ENCODE results near the gene HSPA1L.
"Not testable (repeated sequence)": the region's sequence is repeated elsewhere in the genome, so short reads cannot be mapped to it uniquely, and the experiment has no call there.

The HSPA1L gene

DNA sequence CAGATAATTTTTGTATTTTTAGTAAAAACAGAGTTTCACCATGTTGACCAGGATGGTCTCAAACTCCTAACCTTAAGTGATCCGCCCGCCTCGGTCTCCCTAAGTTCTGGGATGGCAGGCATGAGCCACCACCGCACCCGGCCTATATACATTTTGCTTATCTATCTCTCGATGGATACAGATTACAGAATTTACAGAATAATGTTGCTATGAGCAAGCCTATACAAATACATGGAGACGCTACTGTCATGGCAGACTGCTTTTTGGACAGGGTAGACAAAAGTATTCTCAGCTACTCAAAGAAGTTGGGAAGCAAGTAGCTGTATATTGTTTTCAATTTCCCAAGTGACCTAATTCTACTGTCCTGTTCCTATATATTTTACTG lies 1.6 kb downstream of the HSPA1L start:
- DNase-seq (ENCODE audit: low spot score) = no peak
- H3K36me3 Mint-ChIP-seq (ENCODE audit: low read depth) = peaks cover 21% of the 10 kb centered on the region
- no peaks in the 10 kb centered on the region for H3K9me3 Mint-ChIP-seq
- H3K27ac Mint-ChIP-seq = peak overlapping the region; percentile 84
- peaks cover 30% of the 10 kb centered on the region for H3K4me1 Mint-ChIP-seq (ENCODE audit: low read depth)
- H3K27me3 Mint-ChIP-seq (ENCODE audit: low read depth) = no peaks in the 10 kb centered on the region
- peak overlapping the region; percentile 91 for H3K4me3 Mint-ChIP-seq

DNA sequence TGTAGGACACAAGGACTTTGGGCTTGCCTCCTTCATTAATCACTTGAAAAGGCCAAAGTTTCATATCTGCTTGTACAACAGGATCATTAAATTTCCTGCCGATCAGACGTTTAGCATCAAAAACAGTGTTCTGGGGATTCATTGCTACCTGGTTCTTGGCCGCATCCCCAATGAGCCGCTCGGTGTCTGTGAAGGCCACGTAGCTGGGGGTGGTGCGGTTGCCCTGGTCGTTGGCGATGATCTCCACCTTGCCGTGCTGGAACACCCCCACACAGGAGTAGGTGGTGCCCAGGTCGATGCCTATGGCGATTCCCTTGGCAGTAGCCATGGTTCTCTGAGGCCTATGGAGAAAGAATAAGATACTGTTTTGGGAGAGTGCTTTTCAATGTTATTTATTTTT lies 3.4 kb downstream of the HSPA1L start:
- Mint-ChIP-seq H3K36me3 (ENCODE audit: low read depth) (peaks cover 12% of the 10 kb centered on the region), H3K27ac (no peak overlapping the region), H3K27me3 (ENCODE audit: low read depth) (no peaks in the 10 kb centered on the region), H3K4me1 (ENCODE audit: low read depth) (peaks cover 25% of the 10 kb centered on the region), H3K4me3 (no peak overlapping the region), H3K9me3 (no peaks in the 10 kb centered on the region)
- DNase-seq (ENCODE audit: low spot score) = no peak

DNA sequence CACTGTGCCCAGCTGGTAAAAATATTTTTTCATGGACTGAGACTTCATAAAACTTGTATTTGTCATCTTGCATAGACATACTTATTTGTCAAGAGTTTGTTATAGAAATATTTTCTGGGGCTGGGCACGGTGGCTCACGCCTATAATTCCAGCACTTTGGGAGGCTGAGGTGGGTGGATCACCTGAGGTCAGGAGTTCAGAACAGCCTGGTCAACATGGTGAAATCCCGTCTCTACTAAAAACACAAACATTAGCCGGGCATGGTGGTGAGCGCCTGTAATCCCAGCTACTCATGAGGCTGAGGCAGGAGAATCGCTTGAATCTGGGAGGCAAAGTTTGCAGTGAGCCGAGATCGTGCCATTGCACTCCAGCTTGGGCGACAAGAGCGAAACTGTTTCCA lies 6.5 kb downstream of the HSPA1L start:
- H3K4me3 Mint-ChIP-seq; H3K27ac Mint-ChIP-seq; H3K27me3 Mint-ChIP-seq (ENCODE audit: low read depth); DNase-seq (ENCODE audit: low spot score); H3K9me3 Mint-ChIP-seq: not testable (repeated sequence)
- peaks cover 21% of the 10 kb centered on the region for H3K36me3 Mint-ChIP-seq (ENCODE audit: low read depth)
- H3K4me1 Mint-ChIP-seq (ENCODE audit: low read depth) = peaks cover 22% of the 10 kb centered on the region

DNA sequence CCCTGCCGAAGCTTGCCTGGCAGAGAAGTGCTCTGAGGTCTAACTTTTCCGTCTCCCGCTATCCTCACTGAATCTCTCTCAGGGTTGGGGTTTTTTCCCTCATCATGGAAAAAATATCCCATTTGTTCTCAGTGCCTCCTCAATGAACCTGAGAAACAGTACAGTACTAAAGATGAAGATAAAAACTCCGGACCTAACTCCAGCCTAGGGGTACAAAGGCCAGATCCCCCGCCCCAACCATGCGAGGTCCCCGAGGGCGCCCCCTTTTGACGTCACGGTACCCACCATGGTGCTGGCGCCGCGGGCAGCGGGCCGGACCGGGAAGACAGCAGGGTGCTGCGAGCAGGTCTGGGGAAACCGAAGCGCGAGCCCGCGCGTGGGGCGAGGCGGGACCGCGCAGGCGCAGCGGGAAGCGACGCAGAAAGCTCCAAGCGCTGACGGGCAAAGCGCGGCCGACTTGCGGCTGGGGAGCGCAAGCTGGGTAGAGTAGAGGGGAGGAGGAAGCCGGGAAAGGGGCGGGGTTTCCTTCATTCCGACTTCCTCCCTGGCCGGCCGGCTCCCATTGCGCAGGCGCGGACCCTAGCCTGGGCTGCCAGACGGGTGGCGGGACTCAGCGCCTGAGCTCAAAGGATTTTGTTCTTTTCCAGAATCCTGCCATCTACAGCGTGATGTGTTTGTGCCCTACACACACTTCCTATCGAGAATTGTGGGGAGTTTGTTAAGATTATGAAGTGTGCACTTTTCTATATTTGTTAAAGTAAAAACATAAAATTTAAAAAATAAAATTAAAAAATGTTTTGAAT lies 8.4 kb downstream of the HSPA1L start, which contains the start of gene LSM2:
Gene LSM2, minus strand, starts transcription at position 497 of the 803 bp plus-strand sequence. Its CDS starts 209 bp downstream, at position 288.
- H3K4me3 Mint-ChIP-seq = peak within 1 kb of the TSS; percentile 97
- no peaks in the 10 kb centered on the region for H3K9me3 Mint-ChIP-seq
- H3K27me3 Mint-ChIP-seq (ENCODE audit: low read depth) = no peaks in the 10 kb centered on the region
- DNase-seq (ENCODE audit: low spot score) = peak; percentile 98
- H3K4me1 Mint-ChIP-seq (ENCODE audit: low read depth) = peaks cover 15% of the 10 kb centered on the region
- H3K27ac Mint-ChIP-seq = peak within 1 kb of the TSS; percentile 91
- peaks cover 31% of the 10 kb centered on the region for H3K36me3 Mint-ChIP-seq (ENCODE audit: low read depth)

DNA sequence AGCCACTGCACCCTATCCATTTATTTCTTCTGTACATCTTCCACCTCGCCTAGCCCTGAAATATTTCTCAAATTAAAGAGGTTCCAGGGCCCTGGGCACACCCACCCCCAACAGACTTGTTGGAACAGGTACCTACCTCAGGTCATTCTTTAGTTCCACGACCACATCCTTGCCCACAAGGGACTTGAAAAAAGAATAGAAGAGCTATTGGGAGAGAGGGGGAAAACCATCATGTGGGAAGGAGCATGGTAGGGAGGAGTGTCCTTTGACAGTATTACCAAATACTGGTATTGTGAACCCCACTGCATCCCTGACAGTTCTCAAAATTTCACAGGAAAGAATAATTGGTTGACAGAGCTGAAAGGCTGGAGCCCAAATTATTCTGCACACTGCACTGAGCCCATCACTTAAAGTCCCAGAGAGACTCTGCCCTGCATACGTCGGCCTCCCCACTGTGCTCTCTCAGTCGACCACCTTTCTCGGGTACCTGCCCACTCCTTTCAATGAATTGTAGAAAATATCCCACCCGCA lies 9.1 kb downstream of the HSPA1L start:
- H3K9me3 Mint-ChIP-seq = no peaks in the 10 kb centered on the region
- DNase-seq (ENCODE audit: low spot score) = no peak
- peaks cover 18% of the 10 kb centered on the region for H3K4me1 Mint-ChIP-seq (ENCODE audit: low read depth)
- H3K4me3 Mint-ChIP-seq = peak overlapping the region; percentile 97
- H3K36me3 Mint-ChIP-seq (ENCODE audit: low read depth) = peaks cover 32% of the 10 kb centered on the region
- H3K27me3 Mint-ChIP-seq (ENCODE audit: low read depth) = no peaks in the 10 kb centered on the region
- H3K27ac Mint-ChIP-seq = peak overlapping the region; percentile 91

DNA sequence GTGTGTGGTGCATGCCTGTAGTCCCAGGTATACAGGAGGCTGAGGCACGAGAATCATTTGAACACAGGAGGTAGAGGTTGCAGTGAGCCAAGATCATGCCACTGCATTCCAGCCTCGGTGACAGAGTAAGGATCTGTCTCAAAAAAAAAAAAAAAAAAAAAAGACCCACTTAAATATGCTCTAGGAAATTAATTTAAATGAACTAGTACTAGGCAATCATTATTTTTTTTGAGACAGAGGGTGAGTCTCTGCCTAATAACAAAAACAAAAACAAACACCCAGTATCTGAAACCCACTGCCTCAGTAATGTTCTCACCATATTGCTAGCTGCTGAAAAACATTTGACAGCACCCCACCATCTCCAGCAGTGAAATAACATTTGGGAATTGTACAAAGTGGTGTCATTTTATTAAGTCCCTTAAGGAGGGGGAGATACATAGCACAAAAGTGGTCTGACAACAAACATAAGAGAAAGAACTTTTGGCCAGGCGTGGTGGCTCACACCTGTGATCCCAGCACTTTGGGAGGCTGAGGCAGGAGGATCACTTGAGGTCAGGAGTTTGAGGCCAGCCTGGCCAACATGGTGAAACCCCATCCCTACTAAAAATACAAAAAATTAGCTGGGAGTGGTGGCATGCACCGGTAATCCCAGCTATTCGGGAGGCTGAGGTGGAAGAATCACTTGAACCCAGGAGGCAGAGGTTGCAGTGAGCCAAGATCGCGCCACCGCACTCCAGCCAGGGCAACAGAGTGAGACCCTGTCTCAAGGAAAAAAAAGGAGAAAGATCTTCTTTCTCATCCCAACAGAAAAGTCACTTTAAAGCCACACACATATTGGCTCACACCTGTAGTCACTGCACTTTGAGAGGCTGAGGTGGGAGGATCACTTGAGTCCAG lies 13.8 kb downstream of the HSPA1L start:
- not testable (repeated sequence) for H3K4me3 Mint-ChIP-seq; H3K27ac Mint-ChIP-seq; H3K9me3 Mint-ChIP-seq; H3K27me3 Mint-ChIP-seq (ENCODE audit: low read depth); DNase-seq (ENCODE audit: low spot score)
- H3K4me1 Mint-ChIP-seq (ENCODE audit: low read depth) = peaks cover 27% of the 10 kb centered on the region
- H3K36me3 Mint-ChIP-seq (ENCODE audit: low read depth) = peaks cover 30% of the 10 kb centered on the region

DNA sequence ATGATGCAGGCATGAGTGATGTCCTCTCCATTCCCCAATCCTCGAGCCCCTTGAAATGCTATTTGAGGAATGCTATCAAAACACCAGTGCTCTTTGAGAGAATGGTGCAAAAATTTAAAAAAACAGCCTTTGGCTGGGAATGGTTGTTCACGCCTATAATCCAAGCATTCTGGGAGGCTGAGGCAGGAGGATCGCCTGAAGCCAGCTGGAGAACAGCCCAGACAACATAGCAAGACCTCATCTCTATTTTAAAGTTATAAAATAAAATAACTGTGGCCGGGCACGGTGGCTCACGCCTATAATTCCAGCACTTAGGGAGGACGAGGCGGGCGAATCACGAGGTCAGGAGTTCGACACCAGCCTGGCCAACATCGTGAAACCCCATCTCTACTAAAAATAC lies 15.3 kb downstream of the HSPA1L start:
- Mint-ChIP-seq H3K4me1 (ENCODE audit: low read depth) (peaks cover 22% of the 10 kb centered on the region), H3K4me3 (no peak overlapping the region), H3K27me3 (ENCODE audit: low read depth) (no peaks in the 10 kb centered on the region), H3K36me3 (ENCODE audit: low read depth) (peaks cover 30% of the 10 kb centered on the region), H3K9me3 (no peaks in the 10 kb centered on the region), H3K27ac (no peak overlapping the region)
- no peak for DNase-seq (ENCODE audit: low spot score)

DNA sequence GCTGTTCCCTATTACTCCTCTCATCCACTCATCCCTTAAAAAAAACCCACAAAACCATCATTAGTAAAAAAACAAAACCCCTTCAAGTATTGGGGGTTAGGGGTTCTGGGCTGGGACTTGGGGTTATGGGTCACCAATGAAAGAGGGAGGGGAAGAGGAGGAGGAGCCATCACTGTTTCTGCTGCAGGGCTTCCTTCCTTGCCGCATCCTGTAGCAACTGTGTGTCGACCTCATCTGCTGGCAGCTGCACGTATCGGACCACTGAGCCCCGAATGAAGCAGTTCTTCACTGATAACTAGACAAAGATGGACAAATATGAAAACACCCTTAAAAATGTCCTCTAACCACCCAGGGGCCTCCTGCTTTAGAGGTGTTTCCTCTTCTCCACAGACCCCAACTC lies 17.5 kb downstream of the HSPA1L start:
- Mint-ChIP-seq H3K36me3 (ENCODE audit: low read depth) (peaks cover 30% of the 10 kb centered on the region), H3K27me3 (ENCODE audit: low read depth) (no peaks in the 10 kb centered on the region), H3K4me3 (peak overlapping the region; percentile 68), H3K4me1 (ENCODE audit: low read depth) (peaks cover 23% of the 10 kb centered on the region), H3K27ac (peak overlapping the region; percentile 90), H3K9me3 (no peaks in the 10 kb centered on the region)
- DNase-seq (ENCODE audit: low spot score) = no peak

DNA sequence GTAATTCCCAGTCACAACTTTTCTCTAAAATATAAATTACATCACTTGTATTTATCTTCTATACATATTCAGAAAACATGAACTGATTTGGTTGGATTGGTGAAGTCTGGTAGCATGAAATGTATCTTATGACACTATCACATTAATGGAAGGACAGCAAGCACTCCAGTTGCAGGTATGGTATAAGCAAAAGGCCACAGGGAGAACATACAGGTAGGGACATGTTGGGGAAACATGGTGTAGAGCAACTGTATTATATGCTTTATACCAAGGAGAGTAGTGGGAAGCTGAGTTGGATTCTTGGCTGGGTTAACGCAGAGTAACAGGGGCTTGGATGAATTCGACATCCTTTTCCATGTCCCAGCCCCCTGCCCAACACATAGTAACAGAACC lies 18.1 kb downstream of the HSPA1L start:
- Mint-ChIP-seq H3K36me3 (ENCODE audit: low read depth) (peaks cover 33% of the 10 kb centered on the region), H3K27me3 (ENCODE audit: low read depth) (no peaks in the 10 kb centered on the region), H3K4me1 (ENCODE audit: low read depth) (peaks cover 23% of the 10 kb centered on the region), H3K9me3 (no peaks in the 10 kb centered on the region), H3K27ac (peak overlapping the region; percentile 90), H3K4me3 (peak overlapping the region; percentile 37)
- DNase-seq (ENCODE audit: low spot score) = no peak

DNA sequence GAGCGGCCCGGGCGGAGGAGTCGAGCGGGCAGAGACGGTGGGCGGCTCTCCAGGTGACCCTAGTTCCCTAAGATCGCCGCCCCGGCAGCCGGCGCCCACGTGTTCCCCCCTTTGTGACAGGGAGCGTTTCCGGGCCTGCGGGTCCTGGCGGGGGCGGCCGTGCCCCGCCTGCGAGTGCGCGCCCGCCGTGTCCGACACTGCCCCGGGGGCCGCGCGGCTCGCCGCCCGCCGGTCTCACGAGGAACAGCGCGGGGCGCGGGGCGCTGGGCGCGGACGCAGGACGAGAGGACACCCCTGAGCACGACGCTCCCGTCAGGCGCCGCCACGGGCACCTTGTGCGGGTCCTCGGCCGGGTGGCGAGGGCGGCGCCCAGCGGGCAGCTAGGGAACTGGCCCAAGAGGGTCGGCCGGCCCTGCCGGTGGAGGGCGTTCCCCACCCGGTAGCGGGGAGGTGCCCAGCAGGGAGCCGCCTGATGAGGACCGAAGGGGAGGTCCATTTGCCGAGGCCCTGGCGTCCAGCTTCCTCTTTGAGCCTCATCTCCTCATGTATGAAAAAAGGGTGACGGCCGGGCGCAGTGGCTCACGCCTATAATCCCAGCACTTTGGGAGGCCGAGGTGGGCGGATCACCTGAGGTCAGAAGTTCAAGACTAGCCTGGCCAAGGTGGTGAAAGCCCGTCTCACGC lies 19.3 kb downstream of the HSPA1L start, which contains the start of gene VARS1:
Gene VARS1, minus strand, starts transcription at position 137 of the 683 bp plus-strand sequence. CDS start 535 bp downstream, outside the sequence.
- no peaks in the 10 kb centered on the region for H3K9me3 Mint-ChIP-seq
- peak within 1 kb of the TSS; percentile 79 for H3K4me3 Mint-ChIP-seq
- no peaks in the 10 kb centered on the region for H3K27me3 Mint-ChIP-seq (ENCODE audit: low read depth)
- H3K27ac Mint-ChIP-seq = peak within 1 kb of the TSS; percentile 96
- H3K4me1 Mint-ChIP-seq (ENCODE audit: low read depth) = peaks cover 24% of the 10 kb centered on the region
- H3K36me3 Mint-ChIP-seq (ENCODE audit: low read depth) = peaks cover 34% of the 10 kb centered on the region
- DNase-seq (ENCODE audit: low spot score) = peak; percentile 87

DNA sequence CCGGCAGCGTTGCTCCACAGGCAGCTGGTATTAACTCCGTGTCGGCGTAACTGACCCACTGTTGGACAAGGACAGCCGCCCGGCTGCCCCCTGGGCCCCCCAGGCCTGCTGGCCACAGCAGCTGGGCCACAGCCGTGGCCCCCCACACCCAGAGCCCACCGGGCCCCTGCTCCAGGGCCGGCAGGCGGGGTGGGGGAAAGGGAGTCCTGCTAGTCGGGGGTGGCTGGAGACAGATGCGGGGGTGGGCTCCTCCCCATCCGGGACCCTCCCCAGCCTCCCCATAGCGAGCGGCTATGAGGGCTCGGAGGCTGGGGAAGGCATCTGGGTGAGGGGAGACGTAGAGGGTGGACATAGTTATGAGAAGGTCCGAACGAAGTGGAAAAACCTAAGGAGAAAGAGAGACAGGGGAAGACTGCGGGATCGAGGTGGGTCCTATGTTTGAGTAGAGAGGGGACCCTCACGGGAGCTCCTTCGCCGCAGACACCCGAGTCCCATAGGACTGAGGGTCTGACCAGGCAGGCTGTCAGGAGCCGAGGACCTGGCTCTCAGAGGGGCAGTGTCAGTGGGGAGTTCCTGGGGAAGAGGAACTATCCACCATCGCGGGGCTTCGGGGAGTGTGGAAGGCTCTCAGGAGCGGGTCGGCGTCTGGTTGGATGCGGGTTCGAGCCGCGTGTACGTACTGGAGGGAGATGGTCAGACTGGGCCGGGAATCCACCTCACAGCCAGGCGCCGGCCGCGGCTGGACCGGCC lies 20.0 kb downstream of the HSPA1L start:
- Mint-ChIP-seq H3K36me3 (ENCODE audit: low read depth) (peaks cover 38% of the 10 kb centered on the region), H3K4me3 (peak overlapping the region; percentile 79)

DNA sequence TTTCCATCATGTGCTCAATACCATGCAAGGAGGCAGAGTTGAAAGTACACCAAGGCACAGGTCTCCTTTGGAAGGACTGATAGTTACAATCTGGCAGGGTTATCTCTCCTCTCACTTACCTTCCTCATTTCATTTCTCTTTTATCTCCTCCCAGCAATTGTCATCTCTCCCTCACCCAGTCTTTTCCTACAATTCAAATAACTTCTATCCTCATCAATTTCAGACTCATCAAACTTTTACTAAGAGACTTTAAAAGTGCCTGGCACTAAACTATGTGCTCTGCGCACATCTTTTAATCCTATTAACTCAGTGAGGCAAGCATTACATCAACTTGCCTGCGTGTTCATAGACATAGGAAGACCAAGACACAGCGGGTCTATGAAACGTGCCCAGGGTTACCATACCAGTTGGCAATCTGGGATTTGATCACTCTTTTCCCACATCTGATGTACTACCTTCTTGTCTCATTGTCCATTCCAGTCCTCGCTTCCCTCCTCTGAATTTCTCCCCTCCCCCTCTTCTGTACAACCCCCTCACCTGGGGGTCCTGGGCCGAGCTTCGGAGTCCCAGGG lies 20.7 kb downstream of the HSPA1L start:
- H3K36me3 Mint-ChIP-seq (ENCODE audit: low read depth) = peaks cover 42% of the 10 kb centered on the region
- H3K27ac Mint-ChIP-seq = peak overlapping the region; percentile 71
- no peaks in the 10 kb centered on the region for H3K27me3 Mint-ChIP-seq (ENCODE audit: low read depth)
- peak overlapping the region; percentile 79 for H3K4me3 Mint-ChIP-seq
- no peak for DNase-seq (ENCODE audit: low spot score)
- H3K9me3 Mint-ChIP-seq = no peaks in the 10 kb centered on the region
- H3K4me1 Mint-ChIP-seq (ENCODE audit: low read depth) = peaks cover 28% of the 10 kb centered on the region

More for the DNA sequence above, 20.0 kb downstream of the HSPA1L start:
- Mint-ChIP-seq H3K27me3 (ENCODE audit: low read depth) (no peaks in the 10 kb centered on the region), H3K27ac (peak overlapping the region; percentile 96), H3K4me1 (ENCODE audit: low read depth) (peaks cover 25% of the 10 kb centered on the region), H3K9me3 (no peaks in the 10 kb centered on the region)
- DNase-seq (ENCODE audit: low spot score) = no peak

DNA sequence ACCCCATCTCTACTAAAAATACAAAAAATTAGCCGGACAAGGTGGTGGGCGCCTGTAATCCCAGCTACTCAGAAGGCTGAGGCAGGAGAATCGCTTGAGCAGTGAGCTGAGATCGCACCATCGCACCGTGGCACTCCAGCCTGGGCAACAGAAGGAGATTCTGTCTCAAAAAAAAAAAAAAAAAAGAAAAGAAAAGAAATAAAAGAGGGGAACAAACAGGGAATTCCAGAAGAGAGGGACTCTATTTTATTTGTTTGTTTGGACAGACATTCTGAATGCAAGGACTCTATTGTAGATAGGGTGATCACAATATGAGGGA lies 21.2 kb downstream of the HSPA1L start:
- H3K9me3 Mint-ChIP-seq; DNase-seq (ENCODE audit: low spot score); H3K27me3 Mint-ChIP-seq (ENCODE audit: low read depth): not testable (repeated sequence)
- H3K36me3 Mint-ChIP-seq (ENCODE audit: low read depth) = peaks cover 46% of the 10 kb centered on the region
- peak overlapping the region; percentile 71 for H3K27ac Mint-ChIP-seq
- peak overlapping the region; percentile 79 for H3K4me3 Mint-ChIP-seq
- H3K4me1 Mint-ChIP-seq (ENCODE audit: low read depth) = peaks cover 28% of the 10 kb centered on the region

Data from T-helper 2 cell treated with Interferon-gamma antibody and Interleukin-4, amounts not matched to agents 5 μg/mL and 100 μg/mL, for 36 hours (primary cell).